ENCODE measurements around the gene ZNF792. TPM values are rescaled to one million over a fixed set of nuclear protein-coding genes. Genes with fewer than 3 reads are reported as not detected.
"Not testable (repeated sequence)": the region's sequence is repeated elsewhere in the genome, so short reads cannot be mapped to it uniquely, and the experiment has no call there.

The ZNF792 gene
- total RNA-seq, 1 donor from 2014 or later, result 10.4 TPM

DNA sequence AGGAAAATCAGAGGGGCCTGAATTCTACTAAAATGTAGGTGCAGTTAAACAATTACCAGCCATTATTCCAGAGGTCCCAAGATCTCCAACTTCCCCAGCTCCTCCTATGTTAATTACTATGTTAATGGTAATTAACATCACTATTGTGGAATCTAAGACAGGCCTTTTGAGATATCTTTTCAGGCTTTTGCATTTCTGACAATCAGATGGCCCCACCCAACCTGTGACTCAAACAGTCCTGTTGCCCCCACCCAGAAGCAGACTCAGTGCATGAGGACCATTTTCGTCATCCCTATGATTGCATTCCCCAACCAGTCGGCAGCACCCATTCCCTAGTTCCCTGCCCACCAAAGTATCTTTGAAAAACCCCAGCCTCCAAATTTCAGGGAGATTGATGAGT is 45.8 kb downstream of the ZNF792 start:
- H3K27me3 ChIP-seq, result no peaks in the 10 kb centered on the region
- no peaks in the 10 kb centered on the region for H3K4me1 ChIP-seq
- no peak overlapping the region for H3K4me3 ChIP-seq
- peaks cover 0 to 15% of the 10 kb centered on the region in 2 donors for H3K9me3 ChIP-seq
- no peak overlapping the region for H3K27ac ChIP-seq
- intact Hi-C loops (cut with DNase I), result no loop called here
- TF ChIP-seq, protein P1, sequence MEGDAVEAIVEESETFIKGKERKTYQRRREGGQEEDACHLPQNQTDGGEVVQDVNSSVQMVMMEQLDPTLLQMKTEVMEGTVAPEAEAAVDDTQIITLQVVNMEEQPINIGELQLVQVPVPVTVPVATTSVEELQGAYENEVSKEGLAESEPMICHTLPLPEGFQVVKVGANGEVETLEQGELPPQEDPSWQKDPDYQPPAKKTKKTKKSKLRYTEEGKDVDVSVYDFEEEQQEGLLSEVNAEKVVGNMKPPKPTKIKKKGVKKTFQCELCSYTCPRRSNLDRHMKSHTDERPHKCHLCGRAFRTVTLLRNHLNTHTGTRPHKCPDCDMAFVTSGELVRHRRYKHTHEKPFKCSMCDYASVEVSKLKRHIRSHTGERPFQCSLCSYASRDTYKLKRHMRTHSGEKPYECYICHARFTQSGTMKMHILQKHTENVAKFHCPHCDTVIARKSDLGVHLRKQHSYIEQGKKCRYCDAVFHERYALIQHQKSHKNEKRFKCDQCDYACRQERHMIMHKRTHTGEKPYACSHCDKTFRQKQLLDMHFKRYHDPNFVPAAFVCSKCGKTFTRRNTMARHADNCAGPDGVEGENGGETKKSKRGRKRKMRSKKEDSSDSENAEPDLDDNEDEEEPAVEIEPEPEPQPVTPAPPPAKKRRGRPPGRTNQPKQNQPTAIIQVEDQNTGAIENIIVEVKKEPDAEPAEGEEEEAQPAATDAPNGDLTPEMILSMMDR (IDR thresholded peaks at IDR 0.05), result no peak
- DNase-seq (ENCODE audit: low spot score in 2 of 2), result no peak
- no peaks in the 10 kb centered on the region for H3K36me3 ChIP-seq

- H3K27ac ChIP-seq; H3K27me3 ChIP-seq; H3K4me1 ChIP-seq; intact Hi-C loops (cut with DNase I); DNase-seq (ENCODE audit: low spot score in 2 of 2); H3K4me3 ChIP-seq; H3K36me3 ChIP-seq: not testable (repeated sequence)
- peaks cover 0 to 15% of the 10 kb centered on the region in 2 donors for H3K9me3 ChIP-seq
Observed at GRCh38 chr19:34917144-34917543, 46.9 kb downstream of the ZNF792 start.

DNA sequence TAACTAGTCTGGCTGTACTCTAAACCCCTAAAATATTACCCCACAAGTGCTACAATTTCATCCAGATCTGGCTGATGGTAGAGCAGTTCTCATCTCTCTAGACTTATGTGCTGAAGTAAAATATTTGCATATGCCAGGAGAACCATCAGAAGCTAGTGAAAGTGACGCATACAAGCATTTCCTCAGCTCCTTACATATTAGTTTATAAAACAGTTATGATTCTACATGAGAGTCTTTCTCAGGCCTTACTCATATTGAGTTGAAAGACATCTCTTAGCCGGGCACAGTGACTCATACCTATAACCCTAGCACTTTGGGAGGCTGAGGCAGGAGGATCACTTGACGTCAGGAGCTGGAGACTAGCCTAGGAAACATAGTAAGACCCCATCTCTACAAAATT is 53.3 kb downstream of the ZNF792 start:
- no peaks in the 10 kb centered on the region for H3K4me1 ChIP-seq
- no peak overlapping the region for H3K4me3 ChIP-seq
- H3K27me3 ChIP-seq, result no peaks in the 10 kb centered on the region
- no peaks in the 10 kb centered on the region for H3K9me3 ChIP-seq
- H3K27ac ChIP-seq, result no peak overlapping the region
- no peak for DNase-seq (ENCODE audit: low spot score in 2 of 2)
- intact Hi-C loops (cut with DNase I), result no loop called here
- TF ChIP-seq, protein P1 (IDR thresholded peaks at IDR 0.05), result no peak
- no peaks in the 10 kb centered on the region for H3K36me3 ChIP-seq

Other genes with a start within 250 kb of the ZNF792 start
- 1.9 TPM for gene ZNF181, start 230.0 kb downstream of the ZNF792 start, total RNA-seq
- 2.2 TPM for gene ZNF599, start 191.0 kb downstream of the ZNF792 start, total RNA-seq
- gene ZNF30, start 37.3 kb downstream of the ZNF792 start, total RNA-seq, result 11.8 TPM
- 103 TPM for gene GRAMD1A, start 36.1 kb upstream of the ZNF792 start, total RNA-seq
- gene SCN1B, start 66.2 kb upstream of the ZNF792 start, total RNA-seq, result 20.8 TPM
- 0.85 TPM for gene HPN, start 77.5 kb upstream of the ZNF792 start, total RNA-seq
- not detected for gene FXYD3, start 151.6 kb upstream of the ZNF792 start, total RNA-seq
- 59.3 TPM for gene LGI4, start 170.8 kb upstream of the ZNF792 start, total RNA-seq
- 34.8 TPM for gene FXYD1, start 174.6 kb upstream of the ZNF792 start, total RNA-seq
- gene FXYD7, start 179.0 kb upstream of the ZNF792 start, total RNA-seq, result not detected
- gene FXYD5, start 190.5 kb upstream of the ZNF792 start, total RNA-seq, result 138 TPM